ENCODE measurements around the gene ATXN8OS.

ATXN8OS gene

DNA sequence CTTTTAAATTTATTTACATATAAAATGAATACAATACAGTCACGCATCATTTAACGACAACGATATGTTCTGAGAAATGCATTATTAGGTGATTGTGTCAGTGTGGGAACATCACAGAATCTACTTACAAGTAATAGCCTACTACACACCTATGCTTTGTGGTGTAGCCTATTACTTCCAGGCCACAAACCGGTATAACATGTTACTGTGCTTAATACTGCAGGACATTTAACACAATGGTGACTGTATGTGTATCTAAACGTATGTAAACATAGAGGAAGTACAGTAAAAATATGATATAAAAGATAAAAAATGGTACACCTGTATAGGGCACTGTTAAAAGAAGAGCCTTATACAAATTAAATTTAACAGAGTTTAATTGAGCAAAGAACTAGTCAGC is 63.1 kb downstream of the ATXN8OS start:
- no peak overlapping the region for H3K4me3 ChIP-seq (ENCODE audit: low read depth, low read length)
- TF ChIP-seq, protein P1, sequence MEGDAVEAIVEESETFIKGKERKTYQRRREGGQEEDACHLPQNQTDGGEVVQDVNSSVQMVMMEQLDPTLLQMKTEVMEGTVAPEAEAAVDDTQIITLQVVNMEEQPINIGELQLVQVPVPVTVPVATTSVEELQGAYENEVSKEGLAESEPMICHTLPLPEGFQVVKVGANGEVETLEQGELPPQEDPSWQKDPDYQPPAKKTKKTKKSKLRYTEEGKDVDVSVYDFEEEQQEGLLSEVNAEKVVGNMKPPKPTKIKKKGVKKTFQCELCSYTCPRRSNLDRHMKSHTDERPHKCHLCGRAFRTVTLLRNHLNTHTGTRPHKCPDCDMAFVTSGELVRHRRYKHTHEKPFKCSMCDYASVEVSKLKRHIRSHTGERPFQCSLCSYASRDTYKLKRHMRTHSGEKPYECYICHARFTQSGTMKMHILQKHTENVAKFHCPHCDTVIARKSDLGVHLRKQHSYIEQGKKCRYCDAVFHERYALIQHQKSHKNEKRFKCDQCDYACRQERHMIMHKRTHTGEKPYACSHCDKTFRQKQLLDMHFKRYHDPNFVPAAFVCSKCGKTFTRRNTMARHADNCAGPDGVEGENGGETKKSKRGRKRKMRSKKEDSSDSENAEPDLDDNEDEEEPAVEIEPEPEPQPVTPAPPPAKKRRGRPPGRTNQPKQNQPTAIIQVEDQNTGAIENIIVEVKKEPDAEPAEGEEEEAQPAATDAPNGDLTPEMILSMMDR (IDR thresholded peaks at IDR 0.05; ENCODE audit: low read depth, low read length): no peak

DNA sequence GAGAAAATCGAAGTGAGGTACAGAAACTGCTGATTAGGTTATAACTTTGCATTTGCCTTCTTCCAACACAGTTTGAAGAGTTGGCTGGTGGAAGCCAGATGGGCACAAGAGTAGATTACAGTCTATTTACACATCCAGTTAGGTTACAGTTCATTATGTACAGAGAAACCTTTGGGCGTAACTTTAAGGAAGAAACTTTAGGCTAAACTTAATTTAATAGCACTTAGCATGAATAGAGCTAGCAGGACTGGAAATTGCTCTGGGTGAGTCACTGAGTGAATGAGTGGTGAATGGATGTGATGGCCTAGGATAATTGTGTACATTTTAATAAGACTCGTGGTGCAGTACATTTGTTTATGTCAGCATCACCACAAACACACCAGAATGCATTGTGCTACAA is 63.5 kb downstream of the ATXN8OS start:
- H3K4me3 ChIP-seq (ENCODE audit: low read depth, low read length): no peak overlapping the region
- TF ChIP-seq, protein P1 (IDR thresholded peaks at IDR 0.05; ENCODE audit: low read depth, low read length): no peak

DNA sequence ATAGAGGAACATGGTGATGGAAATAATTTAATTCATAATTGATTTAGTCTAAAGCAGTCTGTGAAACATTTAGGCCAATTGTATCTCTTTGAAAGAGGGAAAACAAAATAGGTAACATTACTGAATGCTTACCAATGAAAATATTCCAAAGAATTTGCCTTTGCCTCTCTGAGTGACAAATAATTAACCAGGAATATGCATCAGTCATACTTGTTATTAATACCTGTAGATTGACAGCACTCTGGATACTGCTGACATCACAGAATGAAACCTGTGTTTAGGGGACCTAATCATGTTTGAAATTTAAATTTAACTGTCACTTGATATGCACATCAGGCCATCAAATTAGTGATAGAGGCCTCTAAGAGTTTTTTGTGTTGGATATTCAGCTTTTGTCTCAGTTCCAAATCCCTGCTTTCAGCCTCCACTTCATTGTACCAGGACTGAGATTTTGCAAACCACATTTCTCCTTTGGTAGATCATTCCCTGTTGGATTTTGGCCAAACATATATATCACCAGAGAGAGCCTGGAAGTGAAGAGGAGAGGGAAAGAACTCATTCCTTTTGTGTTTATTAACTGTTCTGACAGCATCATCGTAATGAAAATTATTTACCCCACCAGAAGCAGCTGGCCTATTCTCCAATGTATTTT is 65.4 kb downstream of the ATXN8OS start:
- TF ChIP-seq, protein P1 (IDR thresholded peaks at IDR 0.05; ENCODE audit: low read depth, low read length): no peak

DNA sequence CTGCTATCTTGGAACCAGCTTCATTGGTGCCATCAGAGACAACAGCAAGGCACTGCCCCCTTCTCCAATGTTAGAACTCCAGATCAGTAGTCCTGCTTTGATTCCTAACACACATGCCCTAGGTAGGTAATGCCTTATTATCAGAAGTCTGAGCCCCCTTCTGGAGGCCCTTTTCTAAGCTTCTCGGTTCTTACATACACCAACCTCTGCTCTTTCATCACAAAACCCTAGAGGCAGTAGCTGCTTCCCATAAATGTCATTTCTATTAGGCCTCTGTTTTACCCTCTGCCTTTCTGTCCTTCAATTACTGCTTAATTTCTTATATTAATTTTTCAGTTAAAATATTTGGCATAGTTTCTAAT is 66.0 kb downstream of the ATXN8OS start:
- no peak overlapping the region for H3K4me3 ChIP-seq (ENCODE audit: low read depth, low read length)
- TF ChIP-seq, protein P1 (IDR thresholded peaks at IDR 0.05; ENCODE audit: low read depth, low read length): no peak

More for the DNA sequence above, 65.4 kb downstream of the ATXN8OS start:
- H3K4me3 ChIP-seq (ENCODE audit: low read depth, low read length): no peak overlapping the region

DNA sequence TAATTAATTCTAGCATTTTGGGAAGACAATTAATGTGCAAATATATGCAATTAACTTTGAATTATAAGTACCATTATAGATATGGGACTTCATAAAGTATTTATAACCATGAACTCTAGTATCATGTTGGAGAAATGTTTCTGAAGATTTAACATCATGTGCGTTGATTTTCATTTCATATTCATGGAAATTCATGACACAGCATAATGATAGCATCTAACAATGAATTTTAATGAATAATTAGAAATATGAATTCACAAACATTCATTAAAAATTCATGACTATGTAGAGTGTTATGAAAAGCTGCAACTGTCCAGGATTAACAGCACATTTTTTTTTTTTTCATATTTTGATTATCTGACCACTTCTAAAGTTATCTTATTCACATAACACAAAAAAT is 70.7 kb downstream of the ATXN8OS start:
- H3K4me3 ChIP-seq (ENCODE audit: low read depth, low read length): no peak overlapping the region
- TF ChIP-seq, protein P1 (IDR thresholded peaks at IDR 0.05; ENCODE audit: low read depth, low read length): no peak
